H1 (cell line): ENCODE data around the gene SLC6A17.

Experiments used
- CBX5 ChIP-seq: fragments of 300-800, 300-1000 bp; sonication (generic); IDR thresholded peaks from 2 replicates; pipeline ENCODE4 v1.7.1; 2016; ENCODE audit warnings: antibody characterized with exemption, low read length, low read depth
- CTCF ChIP-seq, 3 experiments: IDR thresholded peaks; 1 replicate in 2 of 3; 2 replicates in 1 of 3; pipeline versions ENCODE4 v1.5.1 to v1.6.1; 2011; ENCODE audit warnings: low read length in 3 of 3, mild to moderate bottlenecking in 3 of 3, inconsistent platforms in 2 of 3, low read depth in 1 of 3, moderate library complexity in 1 of 3; ENCODE audit not compliant: insufficient read depth in 1 of 3; ENCODE audit errors: control extremely low read depth in 1 of 3
- JUN ChIP-seq: IDR thresholded peaks from 2 replicates; pipeline ENCODE4 v1.6.1; 2011; ENCODE audit warnings: low read depth, mild to moderate bottlenecking, improper control_type of control experiment, low read length
- NRF1 ChIP-seq: IDR thresholded peaks from 2 replicates; pipeline ENCODE4 v1.6.1; 2011; ENCODE audit warnings: mild to moderate bottlenecking, low read depth, low read length, improper control_type of control experiment
- POLR2A ChIP-seq, 2 experiments: IDR thresholded peaks; 1 replicate in 1 of 2; 2 replicates in 1 of 2; pipeline ENCODE4 v1.6.1; 2011; ENCODE audit warnings: low read depth in 2 of 2, low read length in 2 of 2, mild to moderate bottlenecking in 2 of 2; ENCODE audit errors: control extremely low read depth in 1 of 2
- POLR2AphosphoS5 ChIP-seq: IDR thresholded peaks from 2 replicates; pipeline ENCODE4 v1.6.1; 2011; ENCODE audit warnings: low read depth, low read length
- RNF2 ChIP-seq: fragments of 200-900, 300-1000 bp; sonication (generic); IDR thresholded peaks from 2 replicates; pipeline ENCODE4 v1.7.1; 2016; ENCODE audit warnings: borderline replicate concordance, low read depth, mild to moderate bottlenecking, antibody characterized with exemption, low read length; ENCODE audit not compliant: poor library complexity, severe bottlenecking; ENCODE audit errors: missing control alignments
- TF ChIP-seq, protein P1 (sequence below): IDR thresholded peaks from 2 replicates; pipeline ENCODE4 v1.6.1; 2012; ENCODE audit warnings: inconsistent platforms

- 0 out of 4 replicates have a peak, but pooled peaks of 1 of the 3 experiments have one; percentile 3 for TF ChIP-seq CTCF (IDR thresholded peaks at IDR 0.05; ENCODE audit: control extremely low read depth in 1 of 3, insufficient read depth in 1 of 3, low read depth in 1 of 3, low read length in 3 of 3)
- TF ChIP-seq, protein P1, sequence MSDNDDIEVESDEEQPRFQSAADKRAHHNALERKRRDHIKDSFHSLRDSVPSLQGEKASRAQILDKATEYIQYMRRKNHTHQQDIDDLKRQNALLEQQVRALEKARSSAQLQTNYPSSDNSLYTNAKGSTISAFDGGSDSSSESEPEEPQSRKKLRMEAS, result peak; percentile 74; the same call in 1 of the 2 replicates
- TF ChIP-seq POLR2AphosphoS5, result no peak
- no peak for TF ChIP-seq NRF1
- TF ChIP-seq JUN, result no peak
- TF ChIP-seq RNF2, result peak; percentile 43
- no peak for TF ChIP-seq POLR2A (IDR thresholded peaks at IDR 0.05; ENCODE audit: control extremely low read depth in 1 of 2, low read depth in 2 of 2, low read length in 2 of 2)
- TF ChIP-seq CBX5, result no peak
Observed at GRCh38 chr1:110210604-110211495, 60.6 kb downstream of the SLC6A17 start.
